Prostate gland (tissue), 2 donors: ENCODE results near the gene MAP3K7CL.
A peak's percentile ranks its signal among the peaks of the same experiment; 100 is the strongest.

Experiments used
- CTCF ChIP-seq, 4 experiments: fragments of 200-600 bp in 2 of 4; fragments of 450-650 bp in 2 of 4; sonication (generic) in 2 of 4; IDR thresholded peaks; 1 replicate in 3 of 4; 2 replicates in 1 of 4; pipeline ENCODE4 v1.5.1; 2016 to 2019; ENCODE audit warnings: antibody characterized with exemption in 4 of 4, mild to moderate bottlenecking in 2 of 4, moderate library complexity in 2 of 4
- POLR2A ChIP-seq: fragments of 450-650 bp; IDR thresholded peaks from one replicate; pipeline ENCODE4 v1.6.1; 2016; ENCODE audit warnings: antibody characterized with exemption, mild to moderate bottlenecking
- POLR2AphosphoS5 ChIP-seq: sonication (generic); formaldehyde crosslinking; IDR thresholded peaks from one replicate; pipeline ENCODE4 v1.6.1; 2017; ENCODE audit warnings: antibody characterized with exemption

GRCh38 chr21:29168891-29169315 is 38.5 kb downstream of the MAP3K7CL start:
- TF ChIP-seq POLR2AphosphoS5 (peak; percentile 5), CTCF (IDR thresholded peaks at IDR 0.05) (no peak), POLR2A (no peak)
